ENCODE data around the gene DCBLD2.

DNA sequence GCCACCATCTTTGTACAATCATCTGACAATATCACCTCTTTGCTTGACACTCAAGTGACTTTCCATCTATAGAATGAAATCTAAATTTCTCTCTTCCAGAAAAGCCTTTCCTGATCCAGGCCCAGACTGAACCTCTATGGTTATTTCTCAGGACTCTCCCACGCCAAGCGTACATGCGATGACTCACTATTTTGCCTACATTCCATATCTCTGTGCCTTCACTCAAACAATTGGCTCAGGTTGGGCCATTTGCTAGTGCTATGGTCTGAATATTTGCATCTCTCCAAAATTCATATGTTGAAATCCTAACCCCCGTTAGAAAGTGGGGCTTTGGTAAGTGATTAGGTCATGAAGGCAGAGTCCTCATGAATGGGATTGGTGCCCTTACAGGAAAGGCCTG lies 94.5 kb downstream of the DCBLD2 start:
- TF ChIP-seq, protein P1, sequence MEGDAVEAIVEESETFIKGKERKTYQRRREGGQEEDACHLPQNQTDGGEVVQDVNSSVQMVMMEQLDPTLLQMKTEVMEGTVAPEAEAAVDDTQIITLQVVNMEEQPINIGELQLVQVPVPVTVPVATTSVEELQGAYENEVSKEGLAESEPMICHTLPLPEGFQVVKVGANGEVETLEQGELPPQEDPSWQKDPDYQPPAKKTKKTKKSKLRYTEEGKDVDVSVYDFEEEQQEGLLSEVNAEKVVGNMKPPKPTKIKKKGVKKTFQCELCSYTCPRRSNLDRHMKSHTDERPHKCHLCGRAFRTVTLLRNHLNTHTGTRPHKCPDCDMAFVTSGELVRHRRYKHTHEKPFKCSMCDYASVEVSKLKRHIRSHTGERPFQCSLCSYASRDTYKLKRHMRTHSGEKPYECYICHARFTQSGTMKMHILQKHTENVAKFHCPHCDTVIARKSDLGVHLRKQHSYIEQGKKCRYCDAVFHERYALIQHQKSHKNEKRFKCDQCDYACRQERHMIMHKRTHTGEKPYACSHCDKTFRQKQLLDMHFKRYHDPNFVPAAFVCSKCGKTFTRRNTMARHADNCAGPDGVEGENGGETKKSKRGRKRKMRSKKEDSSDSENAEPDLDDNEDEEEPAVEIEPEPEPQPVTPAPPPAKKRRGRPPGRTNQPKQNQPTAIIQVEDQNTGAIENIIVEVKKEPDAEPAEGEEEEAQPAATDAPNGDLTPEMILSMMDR (conservative IDR thresholded peaks at IDR 0.05) = no peak
- TF ChIP-seq EZH2 (IDR thresholded peaks at IDR 0.05; ENCODE audit: low read depth) = no peak
